ENCODE measurements around the gene RGS19.

The RGS19 gene

DNA sequence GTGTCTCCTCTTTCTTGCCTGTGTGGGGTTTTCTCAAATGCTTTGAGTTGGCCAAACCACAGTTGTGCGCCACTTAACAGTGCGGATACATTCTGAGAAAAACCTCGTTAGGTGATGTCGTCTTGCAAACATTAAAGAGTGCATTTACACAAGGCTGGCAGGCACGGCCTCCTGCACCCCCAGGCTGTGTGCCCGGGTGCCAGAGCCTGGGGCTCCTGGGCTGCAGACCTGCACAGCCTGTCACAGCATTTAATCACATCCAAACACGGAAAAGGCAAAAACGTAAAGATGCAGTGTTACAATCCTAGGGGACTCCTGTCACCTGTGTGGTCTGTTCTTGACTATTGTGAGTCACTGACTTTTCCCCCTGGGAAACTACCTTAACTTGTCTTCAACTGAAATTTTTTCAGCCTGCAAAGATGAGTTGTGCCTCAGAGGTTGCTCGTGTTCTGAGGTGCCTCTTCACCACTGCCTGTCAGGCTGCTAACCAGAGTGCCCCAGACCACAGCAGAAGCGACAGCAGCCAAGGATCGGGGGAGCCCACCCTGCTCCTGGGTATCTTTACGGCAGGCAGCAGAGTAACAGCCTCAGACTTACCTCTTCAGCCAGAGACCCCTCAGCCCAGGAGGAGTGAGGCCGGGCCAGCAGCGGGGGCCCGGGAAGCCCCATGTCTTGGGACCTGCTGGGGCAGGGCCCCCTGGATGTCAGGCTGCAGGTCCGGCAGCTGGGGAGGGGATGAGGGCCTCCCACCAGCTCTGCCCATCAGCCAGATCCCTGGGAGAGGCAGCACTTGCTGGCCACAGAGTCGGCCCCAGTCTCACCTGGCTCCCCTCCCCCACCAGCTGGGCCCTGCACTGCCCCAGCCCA lies 44.0 kb downstream of the RGS19 start:
- DNase-seq (ENCODE audit: low spot score): no peak

DNA sequence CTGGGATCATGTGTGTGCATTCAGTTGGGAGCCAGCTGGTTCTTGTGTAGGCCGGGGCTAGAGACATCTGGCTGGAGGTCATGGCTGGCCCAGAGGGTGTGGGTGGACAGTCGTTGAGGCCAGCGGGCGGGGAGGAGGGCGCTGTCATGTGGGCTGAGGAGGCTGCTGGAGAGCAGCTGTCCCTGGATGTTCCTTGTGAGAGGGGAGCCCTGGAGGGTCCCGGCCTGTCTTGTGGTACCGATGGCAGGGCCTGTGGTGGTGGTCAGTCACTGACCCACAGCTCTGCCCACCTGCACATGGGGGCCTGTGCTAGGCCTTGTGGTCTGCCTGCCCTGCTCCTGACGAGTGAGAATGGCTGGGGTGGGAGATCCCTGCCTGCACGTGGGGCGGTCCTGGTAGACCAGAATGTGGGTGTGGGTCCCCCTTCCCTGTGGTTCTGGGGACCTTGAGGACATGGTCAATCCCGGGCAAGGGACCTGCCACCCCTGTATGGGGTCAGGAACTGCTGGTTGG lies 45.3 kb downstream of the RGS19 start:
- no peak for DNase-seq (ENCODE audit: low spot score)

GRCh38 chr20:64032706-64033624 lies 46.4 kb downstream of the RGS19 start:
- DNase-seq (ENCODE audit: low spot score): no peak

DNA sequence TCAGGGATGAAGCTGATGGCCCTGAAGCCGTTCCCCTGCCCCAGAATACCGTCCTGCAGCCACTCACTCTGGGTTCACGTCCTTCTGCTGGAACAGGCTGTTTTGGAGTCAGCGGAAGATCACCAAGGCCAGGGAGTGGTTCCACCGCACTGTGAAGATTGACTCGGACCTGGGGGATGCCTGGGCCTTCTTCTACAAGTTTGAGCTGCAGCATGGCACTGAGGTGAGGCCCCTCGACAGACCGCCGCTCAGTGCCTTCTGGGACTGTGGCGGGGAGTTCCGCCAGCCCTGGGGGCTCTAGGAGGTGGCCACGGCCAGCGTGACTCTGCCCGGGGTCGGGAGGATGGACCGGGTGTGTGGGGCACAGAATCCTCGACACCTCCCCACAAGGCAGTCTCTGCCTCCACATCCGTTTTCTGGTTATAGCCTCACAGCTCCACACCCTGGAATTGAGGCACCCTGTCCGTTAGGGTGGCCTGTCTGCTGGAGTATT lies 47.5 kb downstream of the RGS19 start:
- no peak for DNase-seq (ENCODE audit: low spot score)

GRCh38 chr20:64030371-64031134 lies 48.8 kb downstream of the RGS19 start:
- no peak for DNase-seq (ENCODE audit: low spot score)

DNA sequence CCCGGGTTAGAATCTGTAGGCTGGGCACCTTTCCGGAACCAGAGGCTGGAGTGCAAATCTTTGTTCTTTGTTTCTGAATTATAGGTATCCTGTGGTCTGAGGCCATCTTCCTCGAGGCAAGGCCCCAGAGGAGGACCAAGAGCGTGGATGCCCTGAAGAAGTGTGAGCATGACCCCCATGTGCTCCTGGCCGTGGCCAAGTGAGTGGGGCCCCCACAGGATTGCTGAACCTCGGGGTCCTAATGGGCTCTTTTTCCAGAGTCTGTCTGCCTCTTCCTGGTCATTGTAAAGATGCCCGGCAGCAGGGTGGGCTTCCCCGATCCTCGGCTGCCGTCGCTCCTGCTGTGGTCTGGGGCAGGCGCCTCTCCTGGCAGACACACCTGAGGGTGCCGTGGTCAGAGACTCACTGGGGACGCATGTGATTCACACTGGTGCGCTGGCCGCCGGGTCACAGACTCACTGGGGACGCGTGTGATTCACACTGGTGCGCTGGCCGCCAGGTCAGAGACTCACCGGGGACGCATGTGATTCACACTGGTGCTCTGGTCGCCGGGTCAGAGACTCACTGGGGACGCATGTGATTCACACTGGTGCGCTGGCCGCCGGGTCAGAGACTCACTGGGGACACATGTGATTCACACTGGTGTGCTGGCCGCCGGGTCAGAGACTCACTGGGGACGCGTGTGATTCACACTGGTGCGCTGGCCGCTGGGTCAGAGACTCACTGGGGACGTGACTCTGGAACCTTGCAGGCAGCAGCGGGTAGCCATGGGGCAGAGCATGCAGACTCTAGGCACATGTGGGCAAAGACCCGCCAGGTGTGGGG lies 49.8 kb downstream of the RGS19 start:
- DNase-seq (ENCODE audit: low spot score): no peak

DNA sequence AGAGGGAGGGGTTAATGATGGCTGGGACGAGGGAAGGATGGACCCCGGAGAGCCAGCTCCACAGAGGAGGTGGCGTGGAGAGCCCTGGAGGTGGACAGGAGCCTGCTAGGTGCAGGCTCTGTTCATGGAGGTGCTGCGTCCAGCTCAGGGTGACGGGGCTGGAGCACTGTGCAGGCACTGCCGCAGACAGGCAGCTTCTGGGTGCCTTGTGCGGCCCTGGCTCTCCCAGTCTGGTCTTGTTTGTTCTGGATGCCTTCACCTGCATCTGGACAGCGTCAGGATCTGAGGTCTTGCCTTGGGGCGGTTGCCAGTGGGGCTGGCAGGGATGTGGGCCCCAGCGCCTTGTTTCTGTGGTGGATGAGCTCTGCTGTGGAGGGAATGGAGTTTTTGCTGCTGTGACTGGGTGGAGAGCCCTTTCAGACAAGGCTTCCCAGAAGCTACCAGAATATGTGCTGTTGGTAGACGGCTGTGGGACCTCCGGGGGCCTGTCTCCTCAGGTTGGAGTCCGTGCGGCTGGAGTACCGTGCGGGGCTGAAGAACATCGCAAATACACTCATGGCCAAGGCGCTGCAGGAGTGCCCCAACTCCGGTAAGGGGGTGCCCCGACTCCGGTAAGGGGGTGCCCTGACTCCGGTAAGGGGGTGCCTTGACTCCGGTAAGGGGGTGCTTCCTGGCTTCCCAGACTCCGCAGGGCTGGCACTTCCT lies 51.2 kb downstream of the RGS19 start:
- no peak for DNase-seq (ENCODE audit: low spot score)

DNA sequence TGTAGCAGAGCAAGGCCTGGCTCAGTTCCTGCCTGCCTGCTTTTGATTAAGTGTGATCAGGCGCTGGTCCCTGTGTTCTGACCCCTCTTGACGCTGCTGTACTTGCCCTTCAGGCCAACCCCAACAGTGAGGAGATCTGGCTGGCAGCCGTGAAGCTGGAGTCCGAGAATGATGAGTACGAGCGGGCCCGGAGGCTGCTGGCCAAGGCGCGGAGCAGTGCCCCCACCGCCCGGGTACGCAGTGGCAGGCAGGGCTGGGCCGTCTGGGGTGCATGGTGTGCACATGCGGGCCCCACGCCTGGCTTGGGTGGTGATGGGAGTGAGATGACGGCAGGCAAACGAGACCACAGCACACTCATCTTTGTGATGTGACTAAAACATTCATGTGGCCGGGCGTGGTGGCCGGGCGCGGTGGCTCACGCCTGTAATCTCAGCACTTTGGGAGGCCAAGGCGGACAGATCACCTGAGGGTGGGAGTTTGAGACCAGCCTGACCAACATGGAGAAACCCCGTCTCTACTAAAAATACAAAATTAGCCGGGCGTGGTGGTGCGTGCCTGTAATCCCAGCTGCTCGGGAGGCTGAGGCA lies 53.4 kb downstream of the RGS19 start:
- no peak for DNase-seq (ENCODE audit: low spot score)

DNA sequence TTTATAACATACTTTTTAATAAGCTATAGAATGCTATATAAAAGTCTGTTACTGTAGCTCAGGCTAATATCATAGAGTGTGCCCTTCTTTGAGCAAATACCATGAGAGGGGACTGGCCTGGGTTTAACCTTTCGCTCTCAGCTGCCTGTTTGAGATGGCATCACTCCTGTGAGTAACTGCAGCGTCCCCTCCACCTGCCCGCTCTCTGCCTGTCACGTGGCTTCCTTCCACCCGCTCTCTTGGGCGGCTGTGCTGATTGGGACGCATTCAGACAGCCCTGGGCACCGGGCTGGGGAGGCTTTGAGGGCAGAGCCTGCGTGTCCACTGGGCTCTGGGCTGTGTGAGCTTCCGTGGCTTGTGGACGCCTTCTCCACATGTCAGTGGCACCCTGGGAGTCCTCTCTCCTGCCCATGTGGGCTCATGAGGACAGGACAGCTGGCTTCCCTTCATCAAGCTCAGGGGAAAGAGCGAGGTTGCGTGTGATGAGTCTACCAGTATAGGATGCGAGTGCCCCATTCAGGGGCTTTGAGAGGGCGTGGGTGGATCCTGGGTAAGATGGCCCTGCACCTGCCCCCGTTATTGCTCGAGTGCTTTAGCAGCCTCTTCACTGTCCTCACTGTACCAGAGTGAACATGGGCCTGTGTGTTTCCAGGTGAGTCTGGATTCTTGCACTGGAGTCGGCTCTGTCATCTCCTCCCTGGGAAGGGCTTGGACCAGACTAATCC lies 54.1 kb downstream of the RGS19 start:
- DNase-seq (ENCODE audit: low spot score): no peak

DNA sequence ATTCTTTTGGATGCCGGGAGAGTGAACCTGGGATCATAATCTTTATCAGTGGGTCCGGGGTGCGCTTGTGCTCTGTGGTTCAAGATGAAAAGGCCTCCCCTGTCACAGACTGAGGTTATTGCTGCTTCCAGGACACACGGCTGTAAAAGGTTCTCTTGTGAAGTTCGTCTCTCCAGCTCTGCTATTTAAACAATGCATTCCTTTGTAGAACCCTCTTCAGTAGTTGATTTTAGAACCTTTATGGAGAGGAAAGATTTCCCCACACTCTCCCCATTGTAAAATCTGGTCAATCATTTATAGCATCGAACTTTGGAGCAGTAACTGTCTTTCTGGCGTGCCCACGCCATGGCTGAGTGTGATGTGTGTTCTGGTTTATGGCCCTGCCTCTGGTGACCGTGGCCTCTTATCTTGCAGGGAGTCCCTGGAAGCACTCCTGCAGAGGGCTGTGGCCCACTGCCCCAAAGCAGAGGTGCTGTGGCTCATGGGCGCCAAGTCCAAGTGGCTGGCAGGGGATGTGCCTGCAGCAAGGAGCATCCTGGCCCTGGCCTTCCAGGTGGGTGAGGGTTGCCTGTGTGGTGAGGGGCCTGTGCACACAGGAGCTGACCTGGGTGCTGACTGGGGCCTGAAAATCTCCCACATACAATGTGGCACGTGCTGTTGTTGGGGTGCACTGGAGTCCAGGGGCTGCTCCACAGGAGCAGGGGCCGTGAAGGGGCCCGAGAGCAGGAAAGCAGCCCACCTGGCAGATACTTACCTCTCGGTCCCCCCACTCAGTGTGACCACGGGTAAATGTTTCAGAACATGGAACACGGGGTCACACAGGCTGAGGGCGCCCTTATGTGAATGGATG lies 55.0 kb downstream of the RGS19 start:
- DNase-seq (ENCODE audit: low spot score): no peak

- DNase-seq (ENCODE audit: low spot score): no peak
Measured at GRCh38 chr20:64023361-64024140, 55.8 kb downstream of the RGS19 start.
